LNCaP clone FGC (cell line): ENCODE results near the gene STXBP1.

Experiments used
- DNase-seq: peaks from one replicate; pipeline ENCODE4 v3.0.0-alpha.2; 2011; ENCODE audit warnings: low read depth
- H3K4me3 ChIP-seq: 2 replicates; pipeline ENCODE4 v1.5.1; 2011; ENCODE audit warnings: mild to moderate bottlenecking, low read depth, low read length, control low read depth
- CTCF ChIP-seq: IDR thresholded peaks from 2 replicates; pipeline ENCODE4 v1.5.1; 2012; ENCODE audit warnings: mild to moderate bottlenecking; ENCODE audit not compliant: control insufficient read depth, insufficient read depth; ENCODE audit errors: extremely low read depth

Gene STXBP1

GRCh38 chr9:127634698-127635097, 22.6 kb downstream of the STXBP1 start:
- DNase-seq: no peak
- no peak for TF ChIP-seq CTCF
- no peak overlapping the region for H3K4me3 ChIP-seq

DNA sequence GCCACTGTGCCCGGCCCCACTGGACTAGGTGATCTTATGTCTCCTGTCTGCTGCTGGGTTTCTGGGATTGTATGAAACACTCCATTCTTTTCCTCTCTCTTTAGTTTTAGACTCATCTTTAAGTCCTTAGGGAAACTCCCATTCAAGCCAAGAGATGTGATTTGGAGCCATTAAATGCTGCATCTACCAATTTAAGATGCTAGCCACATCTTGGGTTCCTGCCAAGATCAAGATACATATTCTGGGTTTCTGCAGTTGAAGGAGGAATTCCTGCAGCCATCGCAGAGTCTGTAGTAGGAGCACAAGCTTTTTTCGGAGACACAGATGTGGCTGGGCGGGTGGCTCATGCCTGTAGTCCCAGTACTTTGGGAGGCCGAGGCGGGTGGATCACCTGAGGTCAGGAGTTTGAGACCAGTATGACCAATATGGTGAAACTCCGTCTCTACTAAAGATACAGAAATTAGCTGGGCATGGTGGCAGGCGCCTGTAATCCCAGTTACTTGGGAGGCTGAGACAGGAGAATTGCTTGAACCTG, 23.2 kb downstream of the STXBP1 start:
- no peak for TF ChIP-seq CTCF
- DNase-seq: no peak
- no peak overlapping the region for H3K4me3 ChIP-seq

- H3K4me3 ChIP-seq: no peak overlapping the region
- DNase-seq: peak; percentile 21
- no peak for TF ChIP-seq CTCF
Observed at GRCh38 chr9:127637322-127637847, 25.3 kb downstream of the STXBP1 start.

GRCh38 chr9:127640908-127641545, 28.9 kb downstream of the STXBP1 start:
- no peak for DNase-seq
- H3K4me3 ChIP-seq: no peak overlapping the region
- TF ChIP-seq CTCF: no peak

- no peak for TF ChIP-seq CTCF
- H3K4me3 ChIP-seq: no peak overlapping the region
- DNase-seq: no peak
Observed at GRCh38 chr9:127642082-127642740, 30.1 kb downstream of the STXBP1 start.

DNA sequence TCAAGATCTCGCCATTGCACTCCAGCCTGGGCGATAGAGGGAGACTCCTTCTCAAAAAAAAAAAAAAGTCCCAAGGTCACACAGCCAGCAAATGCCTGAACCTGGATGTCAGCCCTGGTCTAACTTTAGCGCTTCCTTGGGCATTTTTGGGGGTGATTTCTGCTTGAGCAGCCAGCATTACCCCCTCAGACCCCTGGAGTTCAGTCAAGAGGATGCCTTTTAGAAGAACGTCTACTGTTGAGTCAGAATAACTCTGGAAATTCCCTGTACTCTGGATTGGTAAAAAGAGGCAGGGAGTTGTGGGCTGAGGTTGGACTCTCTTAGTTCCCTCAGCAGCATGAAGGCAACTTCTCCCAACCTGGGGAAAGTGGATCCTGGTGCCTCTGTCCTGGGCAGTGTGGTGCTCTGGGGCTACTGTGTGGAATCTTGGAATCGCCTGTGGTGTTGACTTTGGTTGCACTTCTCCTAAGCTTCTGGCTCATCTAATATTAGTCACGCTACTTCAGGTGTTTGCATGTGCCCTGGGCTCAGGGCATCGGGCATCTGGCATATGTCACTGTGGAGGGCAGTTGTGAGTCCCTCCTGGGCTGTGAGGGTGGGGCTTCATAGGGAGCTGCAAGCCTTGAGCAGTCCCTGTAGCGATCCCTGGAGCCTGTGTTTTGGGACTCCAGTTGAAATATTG, 32.2 kb downstream of the STXBP1 start:
- no peak for DNase-seq
- H3K4me3 ChIP-seq: no peak overlapping the region
- no peak for TF ChIP-seq CTCF
